ENCODE results near the gene ZNF280C. TPM values are rescaled to one million over a fixed set of nuclear protein-coding genes. Genes with fewer than 3 reads are reported as not detected.
A peak's percentile ranks its signal among the peaks of the same experiment; 100 is the strongest.

ZNF280C gene
- polyA plus RNA-seq, 3 donors: 6.1 to 6.9 (median 6.6) TPM

DNA sequence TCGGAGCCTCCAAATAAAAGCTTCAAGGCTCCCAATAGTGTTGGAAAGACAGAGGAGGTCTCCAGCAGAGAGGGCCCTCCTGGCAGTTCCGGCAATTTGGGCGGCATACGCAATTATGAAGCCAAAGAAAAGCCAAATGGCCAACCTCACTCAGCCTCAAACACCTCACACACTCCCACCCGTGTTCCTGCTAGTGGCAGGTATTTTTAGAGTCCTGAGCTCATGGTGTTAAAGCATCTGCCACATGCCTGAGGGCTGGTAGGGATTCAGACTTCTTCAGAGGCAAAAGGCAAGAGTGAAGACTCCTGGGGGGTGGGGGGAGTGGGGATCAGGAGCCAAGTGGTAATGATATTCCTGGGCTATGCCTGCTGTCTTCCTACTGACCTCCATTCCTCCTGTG is 89.5 kb downstream of the ZNF280C start:
- no peak for DNase-seq (ENCODE audit: low read depth in 3 of 3, low spot score in 2 of 3)

DNA sequence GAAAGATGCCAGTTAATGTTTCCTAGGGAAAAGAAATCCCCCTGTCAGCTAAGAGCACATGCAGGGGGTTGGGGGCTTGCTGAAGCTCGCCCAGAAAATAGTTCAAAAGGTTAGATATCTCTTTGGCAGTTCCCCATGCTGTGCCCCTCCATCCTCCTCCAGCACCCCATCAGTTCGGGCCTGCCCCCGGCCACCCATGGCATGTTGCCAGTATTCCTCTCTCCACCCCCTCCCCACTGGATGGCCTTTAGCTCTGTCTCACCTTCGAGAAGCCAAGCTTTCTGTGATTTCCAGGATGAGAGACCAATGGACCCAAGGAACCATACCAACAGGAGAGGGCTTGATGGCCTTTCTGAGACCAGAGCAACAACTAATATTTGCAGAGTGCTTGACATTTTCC is 91.8 kb downstream of the ZNF280C start:
- no peak for DNase-seq (ENCODE audit: low read depth in 3 of 3, low spot score in 2 of 3)

DNA sequence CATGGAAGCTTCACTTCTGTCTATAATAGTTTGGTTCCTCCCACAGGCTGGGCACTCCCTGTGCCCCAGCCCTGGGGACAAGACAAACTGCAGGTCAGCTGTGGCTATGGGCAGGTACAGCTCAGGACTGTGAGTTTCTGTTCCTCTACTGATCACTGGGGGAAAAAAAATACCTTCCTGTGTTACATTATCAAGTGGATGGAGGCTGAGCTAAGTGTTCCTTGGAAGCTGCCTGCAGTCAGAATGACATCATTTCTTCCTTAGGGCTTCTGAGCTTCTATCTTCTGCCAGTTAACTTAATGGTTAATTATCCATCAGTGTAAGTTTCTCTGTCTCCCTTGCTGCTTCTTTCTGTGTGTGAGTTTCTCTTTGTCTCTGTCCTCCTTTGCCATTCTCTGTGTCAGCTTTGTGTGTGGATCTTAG is 92.3 kb downstream of the ZNF280C start:
- no peak for DNase-seq (ENCODE audit: low read depth in 3 of 3, low spot score in 2 of 3)

DNA sequence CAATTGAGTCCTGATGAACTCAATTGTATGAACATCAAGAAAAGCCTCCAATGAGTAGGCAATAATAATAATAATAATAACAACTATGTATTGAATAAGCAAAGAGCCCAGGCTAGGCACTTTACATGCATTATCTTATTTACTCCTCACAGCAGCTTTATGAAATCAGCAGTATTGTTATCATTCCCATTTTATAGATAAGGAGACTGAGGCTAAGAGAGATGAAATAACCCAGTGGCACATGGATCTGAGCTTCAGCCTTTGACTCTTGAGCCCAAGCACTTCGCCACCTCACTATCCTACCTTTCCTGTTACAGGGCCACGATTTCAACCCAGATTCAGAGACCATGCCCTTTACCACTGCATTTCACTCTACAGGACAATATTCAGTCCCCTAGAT is 93.8 kb downstream of the ZNF280C start:
- no peak for DNase-seq (ENCODE audit: low read depth in 3 of 3, low spot score in 2 of 3)

DNA sequence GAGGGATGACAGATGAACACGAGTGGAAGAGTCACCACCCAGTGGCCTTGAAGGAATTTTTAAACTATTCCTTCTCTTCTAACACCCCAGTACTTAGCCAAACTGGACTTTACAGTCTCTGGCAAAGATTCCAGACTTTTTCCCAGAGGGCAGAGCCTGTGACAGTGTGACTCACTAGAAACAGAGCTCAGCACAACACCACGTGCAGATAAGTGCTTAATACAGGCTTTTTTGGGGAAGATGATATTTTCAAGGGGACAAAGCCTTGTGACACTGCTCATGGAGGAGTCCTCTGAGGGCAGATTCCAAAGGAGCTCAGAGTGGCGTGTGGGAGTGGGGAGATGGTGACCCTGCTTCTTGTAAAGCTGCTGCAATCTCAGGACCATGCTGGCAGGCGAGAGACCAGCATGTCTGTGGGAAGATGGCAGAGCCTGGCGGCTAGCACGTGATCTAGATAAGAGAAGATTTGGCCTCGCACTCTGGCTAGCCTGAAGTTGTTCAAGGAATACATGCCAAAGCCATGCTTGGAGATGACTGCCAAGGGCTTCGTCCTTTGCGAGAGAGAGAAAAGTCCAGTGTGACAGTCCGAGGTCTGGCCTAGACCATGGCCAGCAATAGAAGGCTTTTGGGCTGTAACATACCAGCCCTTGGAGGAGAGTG is 94.5 kb downstream of the ZNF280C start:
- no peak for DNase-seq (ENCODE audit: low read depth in 3 of 3, low spot score in 2 of 3)

DNA sequence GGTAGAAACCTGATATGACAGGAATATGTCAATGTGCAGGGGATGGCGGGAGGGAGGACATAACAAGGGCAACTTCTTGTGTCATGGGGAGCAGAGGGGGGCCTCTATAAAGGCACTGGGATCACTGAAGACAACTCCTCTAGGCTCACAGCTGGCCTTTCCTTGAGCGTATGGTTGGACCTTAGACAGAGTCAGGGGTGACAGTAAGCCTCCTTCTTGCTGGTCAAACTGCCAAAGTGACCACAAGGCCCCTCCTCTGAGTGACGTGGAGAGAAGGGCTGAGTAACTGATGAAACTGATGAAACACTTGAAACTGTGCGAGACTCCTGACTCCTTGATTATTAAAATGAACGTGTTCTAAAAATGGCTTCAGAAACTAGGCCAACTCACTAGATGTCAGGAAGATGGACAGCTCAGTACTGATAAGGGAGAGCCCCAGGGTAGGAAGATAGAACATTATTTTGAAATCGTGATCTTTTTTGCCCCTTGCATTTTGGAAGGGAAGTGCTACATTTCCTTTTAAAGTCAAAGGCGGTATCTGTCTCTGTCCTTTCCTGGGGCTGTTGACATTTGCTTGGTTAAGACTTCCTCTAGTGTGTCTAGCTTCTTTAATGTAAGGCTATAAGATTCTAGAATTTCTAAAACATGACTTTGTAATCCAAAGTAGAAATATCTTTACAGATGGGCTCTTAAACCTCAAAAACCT is 95.4 kb downstream of the ZNF280C start:
- no peak for DNase-seq (ENCODE audit: low read depth in 3 of 3, low spot score in 2 of 3)

DNA sequence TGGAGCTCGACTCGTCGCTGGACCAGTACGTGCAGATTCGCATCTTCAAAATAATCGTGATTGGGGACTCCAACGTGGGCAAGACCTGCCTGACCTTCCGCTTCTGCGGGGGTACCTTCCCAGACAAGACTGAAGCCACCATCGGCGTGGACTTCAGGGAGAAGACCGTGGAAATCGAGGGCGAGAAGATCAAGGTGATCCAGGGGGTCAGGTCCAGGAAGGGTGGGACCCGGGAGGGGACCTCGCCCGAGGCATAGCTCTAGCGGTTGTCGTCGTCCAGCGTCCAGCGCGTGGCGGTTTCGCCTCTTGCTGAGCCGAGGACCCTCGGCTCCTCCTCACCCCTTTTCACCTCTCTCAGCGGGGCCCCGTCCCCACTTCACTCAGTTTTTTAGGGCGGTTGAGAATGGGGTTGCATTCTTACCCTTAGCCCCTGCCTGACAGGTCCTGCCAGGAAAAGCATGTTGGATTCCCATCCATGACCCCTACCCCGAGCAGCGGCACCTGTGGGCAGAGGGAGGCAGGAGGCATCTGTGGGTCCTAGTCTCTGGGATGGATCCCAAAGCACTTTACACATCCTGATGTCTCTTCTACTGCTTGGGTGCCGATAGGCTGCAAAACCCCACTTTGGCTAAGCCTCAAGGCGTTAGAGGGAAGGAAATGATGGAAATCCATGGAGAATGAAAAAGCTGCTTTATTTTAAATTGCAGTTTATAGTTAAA is 96.4 kb downstream of the ZNF280C start:
- DNase-seq (ENCODE audit: low read depth in 3 of 3, low spot score in 2 of 3): no peak

DNA sequence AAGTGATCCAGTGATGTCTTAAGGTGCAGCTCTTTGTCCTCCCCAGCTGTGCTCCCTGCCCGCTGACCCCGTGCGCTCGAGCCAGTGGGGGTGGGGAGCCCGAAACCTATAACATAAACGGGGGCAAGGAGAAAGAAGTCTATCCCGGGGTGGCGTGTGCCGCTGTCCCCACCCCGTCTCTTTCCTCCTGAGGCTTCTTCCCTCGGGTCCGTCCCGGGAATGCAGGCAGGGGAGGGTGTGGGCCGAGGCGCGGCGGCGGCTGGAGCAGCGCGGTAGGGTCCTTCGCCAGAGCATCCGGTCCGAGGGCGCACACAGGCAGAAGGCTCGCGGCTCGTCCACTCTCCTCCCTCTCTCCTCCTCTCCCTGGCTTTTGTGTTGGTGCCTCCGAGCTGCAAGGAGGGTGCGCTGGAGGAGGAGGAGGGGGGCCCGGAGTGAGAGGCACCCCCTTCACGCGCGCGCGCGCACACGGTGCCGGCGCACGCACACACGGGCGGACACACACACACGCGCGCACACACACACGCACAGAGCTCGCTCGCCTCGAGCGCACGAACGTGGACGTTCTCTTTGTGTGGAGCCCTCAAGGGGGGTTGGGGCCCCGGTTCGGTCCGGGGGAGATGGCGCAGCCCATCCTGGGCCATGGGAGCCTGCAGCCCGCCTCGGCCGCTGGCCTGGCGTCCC is 97.1 kb downstream of the ZNF280C start, which contains the start of gene RAB33A:
RAB33A (plus strand) TSS at position 517 of the 681 bp plus-strand sequence; CDS start at position 618, 101 bp downstream.
- no peak for DNase-seq (ENCODE audit: low read depth in 3 of 3, low spot score in 2 of 3)

DNA sequence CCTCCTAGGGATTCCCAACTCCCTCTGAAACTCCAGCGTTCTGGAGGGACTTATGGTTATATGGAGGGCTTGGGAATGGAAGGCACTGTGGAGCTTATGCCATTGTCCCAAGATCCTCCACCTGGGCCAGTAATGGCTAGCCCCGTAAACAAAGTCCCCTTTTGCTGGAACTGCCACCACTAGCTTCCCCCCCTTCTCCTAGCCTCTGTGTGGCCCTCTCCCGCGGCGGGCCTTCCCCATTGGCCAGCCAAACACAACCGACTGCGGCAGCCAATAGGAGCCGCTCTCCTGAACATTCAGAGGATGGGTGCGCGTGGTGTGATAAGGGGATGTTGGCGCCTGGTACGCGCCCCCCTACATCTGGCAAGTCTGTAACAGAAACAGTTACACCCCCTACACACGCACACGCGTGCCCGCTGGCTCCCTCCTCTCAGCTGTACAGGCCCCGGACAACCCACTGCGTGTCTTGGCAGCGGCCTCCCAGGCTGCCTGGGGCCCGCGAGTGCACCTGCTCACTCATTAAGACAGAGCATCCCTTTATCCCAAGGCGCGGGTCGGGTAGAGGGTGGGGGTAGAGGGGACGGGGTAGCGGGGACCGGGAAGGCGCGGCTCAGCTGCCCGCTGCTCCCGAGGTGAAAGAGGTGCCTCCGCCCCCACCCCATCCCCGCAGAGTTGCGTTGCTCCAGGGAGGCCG is 97.8 kb downstream of the ZNF280C start:
- no peak for DNase-seq (ENCODE audit: low read depth in 3 of 3, low spot score in 2 of 3)

DNA sequence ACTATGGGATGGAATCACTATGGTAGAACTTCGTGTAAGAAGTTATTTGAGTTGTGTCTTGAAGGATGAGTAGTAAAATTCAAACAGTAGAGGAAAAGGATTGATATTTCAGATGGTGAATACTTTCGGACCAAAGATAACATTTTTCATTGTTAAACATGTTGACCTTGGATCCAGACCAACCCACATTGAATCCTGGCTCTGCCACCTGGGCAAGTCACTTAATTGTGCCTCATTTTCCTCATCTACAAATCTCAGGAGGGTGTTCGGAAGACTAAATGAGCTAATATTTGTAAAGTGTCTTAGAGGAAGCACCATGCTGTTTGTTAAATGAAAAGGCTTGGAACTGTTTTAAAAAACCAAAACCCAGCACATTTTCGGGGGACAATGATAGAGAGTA is 101.7 kb downstream of the ZNF280C start:
- no peak for DNase-seq (ENCODE audit: low read depth in 3 of 3, low spot score in 2 of 3)

DNA sequence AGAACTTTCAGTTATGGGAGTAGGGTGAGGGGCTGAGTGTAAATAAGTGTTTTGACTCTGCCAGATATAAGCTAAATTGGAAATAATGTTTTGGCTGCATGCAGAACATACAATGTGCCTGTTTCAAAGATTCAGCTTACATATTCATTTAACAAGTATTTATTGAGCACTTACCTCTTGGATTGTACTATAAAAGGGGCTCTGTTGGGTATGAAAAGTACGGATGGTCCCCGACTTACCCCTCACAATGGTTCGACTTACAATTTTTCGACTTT is 102.3 kb downstream of the ZNF280C start:
- DNase-seq (ENCODE audit: low read depth in 3 of 3, low spot score in 2 of 3): no peak

DNA sequence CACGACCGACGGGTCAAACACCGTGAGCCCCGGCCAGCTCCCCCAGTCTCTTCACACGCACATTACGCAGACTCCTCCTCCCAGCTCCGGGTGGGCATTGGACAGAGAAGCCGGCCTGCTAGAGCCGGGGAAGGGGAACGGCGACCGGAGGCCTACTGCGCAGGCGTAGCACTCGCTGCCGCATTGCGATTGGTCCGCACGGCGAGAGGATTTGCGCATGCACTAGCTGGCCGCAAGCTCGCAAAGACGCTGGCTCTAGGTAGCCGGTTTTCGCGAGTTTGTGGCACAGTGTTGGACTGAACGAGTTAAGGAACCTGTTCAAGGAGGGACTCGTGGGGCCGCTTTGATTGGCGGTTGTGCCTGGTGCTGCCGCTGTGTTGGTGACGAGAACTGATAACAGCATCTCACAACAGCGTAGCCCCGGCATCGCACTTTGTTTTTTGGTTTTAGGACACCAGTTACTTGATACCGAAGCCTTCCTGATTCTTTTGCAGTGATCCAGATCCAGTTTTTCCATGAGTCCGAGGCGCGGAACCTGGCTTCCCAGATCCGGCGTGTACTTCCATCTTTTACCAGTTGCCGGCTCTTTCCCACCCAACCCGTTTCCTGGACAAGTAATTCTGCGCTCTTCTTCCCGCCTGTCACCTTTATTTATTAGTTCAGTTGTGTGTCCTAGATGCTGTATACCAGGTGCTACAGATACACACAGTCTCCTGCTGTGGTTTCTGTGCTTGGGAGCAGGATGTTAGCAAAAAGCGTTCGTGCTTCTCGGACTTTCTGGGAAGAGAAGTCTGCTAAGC is 102.8 kb downstream of the ZNF280C start, which contains the start of gene AIFM1:
AIFM1 (minus strand) TSS at position 139 of the 800 bp plus-strand sequence. CDS start 185 bp downstream, outside the sequence.
- DNase-seq (ENCODE audit: low read depth in 3 of 3, low spot score in 2 of 3): peak; percentile 81 to 90 (median 82)

DNA sequence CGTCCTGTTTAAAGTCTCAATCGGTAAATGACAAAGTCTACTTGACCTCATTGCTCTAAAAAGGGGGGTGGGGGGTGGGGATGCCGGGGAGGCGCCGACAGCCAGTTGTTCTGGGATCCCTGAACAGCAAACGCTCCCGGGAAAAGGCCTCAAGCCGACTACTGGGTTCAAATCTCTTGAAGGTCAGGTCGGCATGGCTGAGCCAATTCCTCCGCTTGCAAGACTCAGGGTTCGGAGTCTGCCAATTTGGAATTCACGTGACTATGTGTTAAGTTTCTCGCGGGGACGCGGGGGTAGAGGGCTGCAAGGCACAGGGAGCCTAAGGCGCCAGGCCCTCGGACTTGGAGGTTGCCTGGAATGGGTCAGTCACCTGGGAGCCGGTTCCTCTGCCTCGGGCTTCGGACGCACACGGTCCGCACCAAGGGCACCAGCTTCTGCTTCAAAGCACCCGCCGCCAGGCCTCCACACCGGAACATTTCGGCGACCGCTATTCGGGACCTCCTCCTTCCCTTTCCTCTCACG is 103.5 kb downstream of the ZNF280C start:
- peak in 1 of 3 donors; percentile 27 for DNase-seq (ENCODE audit: low read depth in 3 of 3, low spot score in 2 of 3)

DNA sequence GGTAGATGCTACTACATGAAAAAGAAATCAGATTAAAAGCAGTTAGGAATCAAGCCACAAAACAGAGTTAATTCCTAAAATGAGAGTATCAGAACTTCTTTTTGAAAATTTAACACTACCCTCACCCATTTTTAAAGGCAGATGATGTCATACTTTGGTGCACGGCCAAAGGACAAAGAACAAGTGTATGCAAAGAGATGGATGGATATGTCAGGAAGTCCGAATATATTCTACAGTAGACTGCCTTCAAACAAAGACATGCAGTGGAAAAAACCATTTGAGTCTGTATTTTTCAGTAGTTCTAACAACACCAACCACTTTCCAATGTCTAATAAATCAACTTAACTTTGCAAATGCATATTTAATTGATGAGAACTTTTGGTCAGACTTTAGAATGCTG is 105.3 kb downstream of the ZNF280C start:
- DNase-seq (ENCODE audit: low read depth in 3 of 3, low spot score in 2 of 3): no peak

DNA sequence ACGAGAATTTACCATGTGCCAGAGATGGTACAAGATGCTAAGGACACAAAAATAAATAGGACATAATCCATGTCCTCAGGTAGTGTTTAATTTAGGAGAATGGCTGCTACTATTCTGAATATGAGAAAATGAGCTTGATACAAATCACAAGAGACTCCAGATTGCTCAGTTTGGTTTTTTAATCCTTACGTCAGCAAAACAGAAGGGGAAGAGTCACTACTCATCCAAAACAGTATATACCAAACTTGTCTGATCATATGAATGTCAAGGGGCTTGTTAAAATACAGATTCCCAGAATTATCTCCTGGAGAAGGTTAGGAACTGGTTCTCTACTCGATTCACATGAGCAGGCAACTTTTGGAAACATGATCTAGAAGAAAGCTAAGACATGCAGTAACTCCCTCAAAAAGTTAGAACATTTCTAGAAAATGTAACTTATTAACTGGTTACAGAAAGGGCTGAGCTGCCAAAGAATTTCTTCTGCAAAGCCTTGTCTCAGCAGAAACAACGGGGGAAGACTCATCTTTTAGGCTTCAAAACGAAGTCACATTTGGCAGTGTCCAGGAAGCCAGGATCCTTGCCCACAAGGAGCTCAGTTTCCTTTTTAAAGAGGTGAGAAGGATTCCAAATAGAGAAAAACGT is 106.5 kb downstream of the ZNF280C start:
- no peak for DNase-seq (ENCODE audit: low read depth in 3 of 3, low spot score in 2 of 3)

DNA sequence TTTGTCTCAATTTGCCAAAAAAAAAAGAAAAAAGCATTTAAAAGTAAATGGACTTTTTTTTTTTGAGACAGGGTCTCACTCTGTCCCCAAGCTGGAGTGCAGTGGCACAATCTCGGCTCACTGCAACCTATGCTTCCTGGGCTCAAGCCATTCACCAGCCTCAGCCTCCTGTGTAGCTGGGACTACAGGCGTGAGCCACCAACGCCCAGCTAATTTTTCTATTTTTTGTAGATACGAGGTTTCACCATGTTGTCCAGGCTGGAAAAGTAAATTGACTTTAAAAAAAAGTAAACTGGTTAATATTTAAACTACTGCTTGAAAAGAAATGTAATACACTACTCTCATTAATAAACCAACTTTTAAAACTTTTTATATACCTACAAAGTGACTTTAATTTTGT is 108.9 kb downstream of the ZNF280C start:
- DNase-seq (ENCODE audit: low read depth in 3 of 3, low spot score in 2 of 3): no peak

DNA sequence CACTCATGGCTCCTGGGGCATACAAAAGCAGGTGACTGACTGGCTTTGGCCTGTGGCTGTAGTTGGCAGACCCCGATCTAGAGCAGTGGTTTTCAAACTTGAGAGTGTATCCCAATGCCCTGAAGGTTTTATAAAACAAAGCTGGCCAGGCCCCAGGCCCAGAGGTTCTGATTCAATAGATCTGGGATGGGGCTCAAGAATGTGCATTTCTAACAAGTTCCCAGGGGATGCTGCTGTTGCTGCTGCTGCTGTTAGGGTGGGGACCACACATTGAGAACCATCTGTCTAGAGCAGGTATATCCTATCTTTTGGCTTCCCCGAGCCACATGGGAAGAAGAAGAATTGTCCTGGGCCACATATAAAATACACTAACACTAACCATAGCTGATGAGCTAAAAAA is 110.4 kb downstream of the ZNF280C start:
- no peak for DNase-seq (ENCODE audit: low read depth in 3 of 3, low spot score in 2 of 3)

DNA sequence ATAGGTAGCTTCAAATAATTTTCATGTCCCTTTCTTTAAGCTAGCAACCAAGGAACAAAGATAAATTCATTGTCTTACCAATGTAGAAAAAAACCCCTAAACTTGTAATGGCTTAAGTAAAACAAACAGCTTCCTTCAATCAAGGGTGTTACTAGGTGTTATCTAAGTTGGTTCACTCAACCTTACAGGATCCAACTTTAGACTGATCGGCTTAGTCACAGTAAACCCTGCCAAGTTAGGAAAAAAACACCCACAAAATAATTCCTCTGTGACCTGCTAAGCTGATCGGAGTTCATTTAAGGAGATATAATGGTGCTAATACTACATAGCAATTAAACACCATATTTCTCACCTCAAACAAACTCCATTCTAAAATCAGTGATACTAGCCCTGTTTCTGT is 113.1 kb downstream of the ZNF280C start:
- no peak for DNase-seq (ENCODE audit: low read depth in 3 of 3, low spot score in 2 of 3)

Measured in right renal cortex interstitium (tissue), 3 donors.